Measurements from ENCODE around the gene ZNF496. TPM values are rescaled to one million over a fixed set of nuclear protein-coding genes. Genes with fewer than 3 reads are reported as not detected.
A peak's percentile ranks its signal among the peaks of the same experiment; 100 is the strongest.

Gene ZNF496
- total RNA-seq, 1 experiment from 2014 or later, result 66.5 TPM

- Histone ChIP-seq H3K27ac (ENCODE audit: insufficient read length, low read depth, low read length) (no peak overlapping the region), H2BK120ac (ENCODE audit: low read depth, low read length, poor library complexity, severe bottlenecking) (no peak overlapping the region), H3K79me2 (ENCODE audit: insufficient read depth, low read length) (no peaks in the 10 kb centered on the region), H3K4me2 (ENCODE audit: insufficient read depth, insufficient read length, low read length) (no peak overlapping the region), H2BK20ac (ENCODE audit: low read depth, low read length, poor library complexity, severe bottlenecking) (no peak overlapping the region), H4K91ac (ENCODE audit: insufficient read length, low read depth, low read length) (no peak overlapping the region), H3K79me1 (ENCODE audit: insufficient read depth, low read depth, low read length, poor library complexity, severe bottlenecking) (no peaks in the 10 kb centered on the region), H3K4me1 (ENCODE audit: insufficient read depth, low read length) (peaks cover 26% of the 10 kb centered on the region), H3K18ac (ENCODE audit: insufficient read length, low read depth, low read length) (no peak overlapping the region), H3K27me3 (ENCODE audit: insufficient read depth, low read length) (no peaks in the 10 kb centered on the region), H3K23ac (ENCODE audit: insufficient read length, low read depth, low read length) (no peak overlapping the region), H2BK5ac (ENCODE audit: insufficient read length, low read length) (no peak overlapping the region), H3T11ph (ENCODE audit: low read length) (no peak overlapping the region), H3K4ac (ENCODE audit: low read depth, low read length) (no peak overlapping the region), H2BK12ac (ENCODE audit: insufficient read length, low read depth, low read length) (no peak overlapping the region), H4K20me1 (ENCODE audit: control insufficient read depth, insufficient read depth, insufficient read length) (no peaks in the 10 kb centered on the region), H3K9me3 (ENCODE audit: control insufficient read depth, low read depth, low read length) (no peaks in the 10 kb centered on the region), H3K56ac (ENCODE audit: insufficient read length, low read depth, low read length) (no peak overlapping the region), H4K5ac (ENCODE audit: insufficient read length, low read depth, low read length) (no peak overlapping the region), H2AK5ac (ENCODE audit: insufficient read length, low read length) (no peak overlapping the region), H3K14ac (ENCODE audit: insufficient read depth, low read length) (no peak overlapping the region; the same call in 1 of the 2 replicates), H2AFZ (ENCODE audit: low read length) (no peak overlapping the region), H3K23me2 (ENCODE audit: insufficient read length, low read depth, low read length, poor library complexity, severe bottlenecking) (no peaks in the 10 kb centered on the region), H4K8ac (replicated peaks; ENCODE audit: insufficient read length, low read depth, low read length) (no peak overlapping the region), H2BK15ac (ENCODE audit: low read depth, low read length) (no peak overlapping the region), H3K9ac (ENCODE audit: extremely low read depth, insufficient read length, low read length) (no peak overlapping the region)
- H3K9me3 Mint-ChIP-seq, result peaks cover 0 to 11% of the 10 kb centered on the region in 2 experiments
- DNase-seq, result no peak
- H3K36me3 Mint-ChIP-seq (ENCODE audit: insufficient read depth in 1 of 3, low read depth in 3 of 3), result peaks cover 3 to 10% (median 4%) of the 10 kb centered on the region in 3 experiments; a peak in 6 of 7 replicates
- no CpG with 5 or more reads among the region's 17 CpGs for WGBS (ENCODE audit: extremely low coverage, insufficient read length, low lambda C conversion rate)
- H3K4me1 Mint-ChIP-seq, result peaks cover 60 to 67% of the 10 kb centered on the region in 2 experiments
- no peak for TF ChIP-seq CTCF (conservative IDR thresholded peaks at IDR 0.05)
- H3K4me3 Mint-ChIP-seq, result 0 out of 5 replicates have a peak overlapping the region, but pooled peaks of 1 of the 2 experiments have one; percentile 4
- peak overlapping the region in 1 of 3 experiments; percentile 0; a peak in 4 of 7 replicates for H3K27ac Mint-ChIP-seq
- peaks cover 1% of the 10 kb centered on the region; the same call in 1 of the 2 replicates for H3K27me3 Mint-ChIP-seq (ENCODE audit: low read depth)
Measured at GRCh38 chr1:247291833-247292561, 39.7 kb downstream of the ZNF496 start.

All from H9 (cell line).